GM12873 (cell line): ENCODE measurements around the gene SDK2.

Source experiments
- TF ChIP-seq, protein P1 (sequence below): IDR thresholded peaks from 2 replicates; pipeline ENCODE4 v1.5.1; 2012; ENCODE audit warnings: low read depth, mild to moderate bottlenecking, moderate library complexity, low read length, control low read depth; ENCODE audit not compliant: insufficient read depth; ENCODE audit errors: missing control alignments

The SDK2 gene

DNA sequence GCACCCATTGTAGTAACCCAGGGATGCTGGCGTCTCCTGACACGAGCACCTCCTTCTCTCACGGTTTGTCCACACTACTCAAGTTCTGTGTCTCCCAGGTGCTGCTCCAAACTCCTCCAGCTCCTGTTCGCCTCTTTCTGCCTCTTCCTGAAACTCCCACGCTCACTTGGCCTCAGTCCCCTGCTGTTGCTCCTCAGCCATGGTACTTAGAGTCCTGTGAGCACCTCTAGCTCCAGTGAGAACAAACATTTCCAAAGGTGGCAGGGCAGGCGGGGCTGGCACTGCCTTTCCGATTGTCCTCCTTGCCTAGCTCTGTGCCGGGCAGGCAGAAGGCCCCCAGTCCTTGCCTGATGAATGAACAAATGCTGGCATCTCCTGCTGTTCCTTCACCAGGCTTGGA, 146.1 kb downstream of the SDK2 start:
- TF ChIP-seq, protein P1, sequence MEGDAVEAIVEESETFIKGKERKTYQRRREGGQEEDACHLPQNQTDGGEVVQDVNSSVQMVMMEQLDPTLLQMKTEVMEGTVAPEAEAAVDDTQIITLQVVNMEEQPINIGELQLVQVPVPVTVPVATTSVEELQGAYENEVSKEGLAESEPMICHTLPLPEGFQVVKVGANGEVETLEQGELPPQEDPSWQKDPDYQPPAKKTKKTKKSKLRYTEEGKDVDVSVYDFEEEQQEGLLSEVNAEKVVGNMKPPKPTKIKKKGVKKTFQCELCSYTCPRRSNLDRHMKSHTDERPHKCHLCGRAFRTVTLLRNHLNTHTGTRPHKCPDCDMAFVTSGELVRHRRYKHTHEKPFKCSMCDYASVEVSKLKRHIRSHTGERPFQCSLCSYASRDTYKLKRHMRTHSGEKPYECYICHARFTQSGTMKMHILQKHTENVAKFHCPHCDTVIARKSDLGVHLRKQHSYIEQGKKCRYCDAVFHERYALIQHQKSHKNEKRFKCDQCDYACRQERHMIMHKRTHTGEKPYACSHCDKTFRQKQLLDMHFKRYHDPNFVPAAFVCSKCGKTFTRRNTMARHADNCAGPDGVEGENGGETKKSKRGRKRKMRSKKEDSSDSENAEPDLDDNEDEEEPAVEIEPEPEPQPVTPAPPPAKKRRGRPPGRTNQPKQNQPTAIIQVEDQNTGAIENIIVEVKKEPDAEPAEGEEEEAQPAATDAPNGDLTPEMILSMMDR: no peak

DNA sequence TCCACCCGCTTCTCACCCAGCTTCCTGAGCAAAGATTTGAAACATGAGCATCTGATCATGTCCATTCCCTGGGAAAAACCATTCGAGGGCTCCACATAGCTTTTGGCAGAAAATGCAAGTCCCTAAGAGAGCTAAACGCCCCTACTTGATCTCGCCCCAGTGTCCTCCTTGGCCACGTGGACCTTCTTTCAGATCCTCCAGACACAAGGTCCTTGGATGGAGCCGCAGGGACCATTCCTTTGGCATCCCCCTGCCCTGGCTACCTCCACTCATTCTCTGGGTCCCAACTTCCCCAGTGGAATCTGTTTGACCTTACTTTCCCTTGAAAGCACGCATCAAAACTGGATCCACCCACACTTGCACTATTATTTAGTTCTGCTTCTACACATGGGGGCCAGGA, 146.5 kb downstream of the SDK2 start:
- TF ChIP-seq, protein P1: no peak

- TF ChIP-seq, protein P1: no peak
Measured at GRCh38 chr17:73496232-73496631, 148.0 kb downstream of the SDK2 start.

GRCh38 chr17:73495641-73496040, 148.6 kb downstream of the SDK2 start:
- TF ChIP-seq, protein P1: no peak

- TF ChIP-seq, protein P1: no peak
Measured at GRCh38 chr17:73494950-73495349, 149.3 kb downstream of the SDK2 start.

DNA sequence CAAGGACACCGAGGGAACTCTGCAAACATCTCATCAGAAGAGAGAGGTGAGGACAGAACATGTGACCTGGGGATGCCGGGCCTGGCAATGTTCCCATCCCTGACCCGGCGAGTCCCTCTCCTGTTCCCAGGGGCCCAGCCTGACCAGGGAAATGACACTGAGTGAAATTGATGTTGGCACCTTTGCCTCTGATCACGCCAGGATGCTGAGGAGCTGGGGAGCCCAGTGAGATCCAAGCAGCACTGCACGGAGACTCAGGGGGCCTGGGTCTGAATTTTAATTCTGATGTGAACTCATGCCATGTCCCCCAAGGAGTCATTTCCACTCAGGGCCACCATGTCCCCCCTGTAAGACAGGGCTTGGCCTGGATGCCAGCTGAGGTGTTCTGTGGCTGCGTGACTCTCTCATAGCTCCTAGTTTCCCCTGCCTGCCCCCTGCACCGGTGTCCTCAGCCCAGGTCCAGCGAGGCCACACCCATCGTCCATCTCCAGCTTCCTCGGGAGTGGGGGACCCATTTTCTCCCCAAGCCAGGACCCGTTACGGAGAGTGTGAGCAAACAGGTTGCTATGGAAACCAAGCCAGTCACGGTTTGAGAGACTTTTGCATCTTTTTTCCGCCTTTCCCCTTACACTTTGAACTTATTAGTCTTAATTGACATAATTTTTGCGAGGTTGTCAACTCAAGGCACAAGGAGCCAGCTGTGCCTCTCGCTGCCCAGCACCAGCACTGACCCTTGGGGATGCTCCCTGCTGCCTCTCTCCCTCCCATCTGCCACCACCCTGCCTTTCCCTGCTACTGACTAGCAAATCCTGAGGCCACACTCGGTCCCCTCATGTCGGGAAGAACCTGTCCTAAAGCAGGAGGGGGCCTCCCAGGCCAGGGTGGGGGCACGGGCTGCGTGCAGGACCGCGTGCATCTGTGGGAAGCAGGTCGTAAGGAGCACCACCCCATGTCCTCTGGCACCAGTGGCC, 150.0 kb downstream of the SDK2 start:
- TF ChIP-seq, protein P1: no peak

GRCh38 chr17:73492821-73493814, 151.1 kb downstream of the SDK2 start:
- TF ChIP-seq, protein P1: no peak
